ENCODE data around the gene TMSB15B.
"Not testable (repeated sequence)": the region's sequence is repeated elsewhere in the genome, so short reads cannot be mapped to it uniquely, and the experiment has no call there.

Gene TMSB15B

DNA sequence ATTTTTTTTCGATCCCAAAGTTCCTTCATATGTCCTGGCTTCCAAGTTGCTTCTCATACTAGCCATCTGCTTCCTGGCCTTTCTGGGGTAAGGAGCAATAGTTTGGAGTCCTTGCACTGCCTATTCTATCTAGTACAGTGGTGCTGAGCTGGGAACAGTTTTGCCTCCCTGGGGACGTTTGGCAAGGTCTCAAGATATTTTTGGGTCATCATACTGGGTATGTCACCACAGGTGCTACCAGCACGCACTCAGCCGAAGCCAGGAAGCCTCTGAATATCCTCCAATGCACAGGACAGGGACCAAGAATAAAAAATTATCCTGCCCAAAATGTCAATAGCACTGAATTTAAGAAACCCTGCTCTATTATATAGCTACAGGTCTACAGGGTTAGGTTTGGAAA lies 35.4 kb upstream of the TMSB15B start:
- H3K27me3 ChIP-seq, result no peaks in the 10 kb centered on the region
- TF ChIP-seq, protein P1, sequence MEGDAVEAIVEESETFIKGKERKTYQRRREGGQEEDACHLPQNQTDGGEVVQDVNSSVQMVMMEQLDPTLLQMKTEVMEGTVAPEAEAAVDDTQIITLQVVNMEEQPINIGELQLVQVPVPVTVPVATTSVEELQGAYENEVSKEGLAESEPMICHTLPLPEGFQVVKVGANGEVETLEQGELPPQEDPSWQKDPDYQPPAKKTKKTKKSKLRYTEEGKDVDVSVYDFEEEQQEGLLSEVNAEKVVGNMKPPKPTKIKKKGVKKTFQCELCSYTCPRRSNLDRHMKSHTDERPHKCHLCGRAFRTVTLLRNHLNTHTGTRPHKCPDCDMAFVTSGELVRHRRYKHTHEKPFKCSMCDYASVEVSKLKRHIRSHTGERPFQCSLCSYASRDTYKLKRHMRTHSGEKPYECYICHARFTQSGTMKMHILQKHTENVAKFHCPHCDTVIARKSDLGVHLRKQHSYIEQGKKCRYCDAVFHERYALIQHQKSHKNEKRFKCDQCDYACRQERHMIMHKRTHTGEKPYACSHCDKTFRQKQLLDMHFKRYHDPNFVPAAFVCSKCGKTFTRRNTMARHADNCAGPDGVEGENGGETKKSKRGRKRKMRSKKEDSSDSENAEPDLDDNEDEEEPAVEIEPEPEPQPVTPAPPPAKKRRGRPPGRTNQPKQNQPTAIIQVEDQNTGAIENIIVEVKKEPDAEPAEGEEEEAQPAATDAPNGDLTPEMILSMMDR (IDR thresholded peaks at IDR 0.05; ENCODE audit: low read depth, low read length), result no peak
- H3K4me3 ChIP-seq (ENCODE audit: low read depth, low read length), result no peak overlapping the region
- H3K36me3 ChIP-seq, result no peaks in the 10 kb centered on the region
- no peaks in the 10 kb centered on the region for H3K4me1 ChIP-seq
- no peak for DNase-seq
- H3K9me3 ChIP-seq, result no peaks in the 10 kb centered on the region

DNA sequence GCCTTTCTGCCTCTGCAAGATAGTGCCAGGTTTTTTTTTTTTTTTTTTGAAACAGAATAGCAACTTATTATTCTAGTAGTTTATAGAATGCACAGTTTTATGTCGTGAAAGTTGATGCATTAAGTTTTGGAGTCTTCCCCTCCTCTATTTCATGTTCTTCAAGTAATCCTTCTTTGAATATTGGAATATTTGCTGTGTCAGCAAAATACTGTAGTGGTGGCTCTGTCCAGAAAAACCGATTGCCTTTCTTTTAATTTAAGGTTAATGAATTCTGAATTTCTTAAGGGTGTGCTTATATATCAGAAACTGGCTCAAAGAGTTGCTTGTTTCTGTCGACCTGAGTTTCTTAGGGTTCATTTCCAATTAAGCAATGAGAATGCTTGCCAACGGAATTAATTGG lies 34.8 kb upstream of the TMSB15B start:
- Histone ChIP-seq H3K4me3 (ENCODE audit: low read depth, low read length) (no peak overlapping the region), H3K36me3 (no peaks in the 10 kb centered on the region), H3K4me1 (no peaks in the 10 kb centered on the region), H3K27me3 (no peaks in the 10 kb centered on the region), H3K9me3 (no peaks in the 10 kb centered on the region)
- no peak for DNase-seq
- TF ChIP-seq, protein P1 (IDR thresholded peaks at IDR 0.05; ENCODE audit: low read depth, low read length), result no peak

DNA sequence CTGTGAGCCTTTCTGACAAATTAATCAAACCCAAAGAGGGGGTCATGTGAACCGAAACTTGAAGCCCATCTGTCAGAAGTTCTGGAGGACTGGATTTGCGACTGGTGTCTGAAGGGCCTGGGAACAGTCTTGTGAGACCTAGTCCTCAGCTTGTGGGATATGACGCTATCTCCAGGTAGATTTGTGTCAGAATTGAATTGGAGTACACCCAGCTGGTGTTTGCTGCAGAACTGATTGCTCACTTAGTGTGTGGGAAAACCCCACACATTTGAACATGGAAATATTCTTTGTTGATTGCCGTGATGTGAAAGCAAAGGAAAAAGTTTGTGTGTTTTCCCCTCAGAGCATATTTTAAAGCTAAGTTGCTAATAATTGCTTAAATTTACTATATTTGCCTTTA lies 30.3 kb upstream of the TMSB15B start:
- Histone ChIP-seq H3K4me1 (no peaks in the 10 kb centered on the region), H3K4me3 (ENCODE audit: low read depth, low read length) (no peak overlapping the region), H3K9me3 (no peaks in the 10 kb centered on the region), H3K27me3 (no peaks in the 10 kb centered on the region), H3K36me3 (no peaks in the 10 kb centered on the region)
- TF ChIP-seq, protein P1 (IDR thresholded peaks at IDR 0.05; ENCODE audit: low read depth, low read length), result no peak
- no peak for DNase-seq

DNA sequence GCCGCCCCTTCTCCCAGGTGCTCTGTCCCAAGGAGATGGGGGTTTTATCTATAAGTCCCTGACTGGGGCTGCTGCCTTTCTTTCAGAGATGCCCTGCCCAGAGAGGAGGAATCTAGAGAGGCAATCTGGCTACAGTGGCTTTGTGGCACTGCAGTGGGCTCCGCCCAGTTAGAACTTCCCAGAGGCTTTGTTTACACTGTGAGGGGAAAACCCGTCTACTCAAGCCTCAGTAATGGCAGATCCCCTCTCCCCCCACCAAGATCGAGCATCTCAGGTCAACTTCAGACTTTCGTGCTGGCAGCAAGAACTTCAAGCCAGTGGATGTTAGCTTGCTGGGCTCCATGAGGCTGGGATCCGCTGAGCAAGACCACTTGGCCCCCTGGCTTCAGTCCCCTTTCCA lies 22.2 kb upstream of the TMSB15B start:
- H3K9me3 ChIP-seq; DNase-seq; H3K36me3 ChIP-seq; H3K27me3 ChIP-seq; H3K4me3 ChIP-seq (ENCODE audit: low read depth, low read length); H3K4me1 ChIP-seq: not testable (repeated sequence)

DNA sequence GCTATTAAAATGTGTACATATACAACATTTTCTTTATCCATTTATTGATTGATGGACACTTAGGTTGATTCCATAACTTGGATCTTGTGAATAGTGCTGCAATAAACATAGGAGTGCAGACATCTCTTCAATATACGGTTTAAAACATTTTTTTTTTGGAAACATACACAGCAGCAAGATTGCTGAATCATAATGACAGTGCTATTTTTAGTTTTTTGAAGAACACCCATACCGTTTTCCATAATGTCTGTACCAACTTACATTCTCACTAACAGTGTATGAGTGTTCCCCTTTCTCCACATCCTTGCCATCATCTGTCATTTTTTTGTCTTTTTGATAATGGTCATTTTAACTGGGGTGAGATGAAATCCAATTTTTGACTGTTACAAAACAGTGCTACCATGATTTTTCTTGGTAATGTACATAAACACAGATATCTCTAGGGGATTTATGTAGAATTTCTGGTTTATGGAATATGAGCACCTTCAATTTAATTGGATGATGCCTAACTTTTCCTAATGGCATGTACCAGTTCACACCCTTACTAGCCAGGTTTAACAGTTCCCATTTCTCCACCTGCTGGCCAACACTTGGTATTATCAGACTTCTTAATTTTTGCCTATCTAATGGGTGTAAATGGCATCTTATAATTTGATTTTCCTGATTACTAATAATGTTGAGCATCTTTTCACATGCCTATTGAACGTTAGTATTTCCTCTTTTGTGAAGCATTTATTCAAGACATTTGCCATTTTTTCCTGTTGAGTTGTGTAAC lies 21.0 kb upstream of the TMSB15B start:
- Histone ChIP-seq H3K36me3 (no peaks in the 10 kb centered on the region), H3K9me3 (no peaks in the 10 kb centered on the region), H3K27me3 (no peaks in the 10 kb centered on the region), H3K4me3 (ENCODE audit: low read depth, low read length) (no peak overlapping the region), H3K4me1 (no peaks in the 10 kb centered on the region)
- no peak for DNase-seq
- TF ChIP-seq, protein P1 (IDR thresholded peaks at IDR 0.05; ENCODE audit: low read depth, low read length), result peak; percentile 36

DNA sequence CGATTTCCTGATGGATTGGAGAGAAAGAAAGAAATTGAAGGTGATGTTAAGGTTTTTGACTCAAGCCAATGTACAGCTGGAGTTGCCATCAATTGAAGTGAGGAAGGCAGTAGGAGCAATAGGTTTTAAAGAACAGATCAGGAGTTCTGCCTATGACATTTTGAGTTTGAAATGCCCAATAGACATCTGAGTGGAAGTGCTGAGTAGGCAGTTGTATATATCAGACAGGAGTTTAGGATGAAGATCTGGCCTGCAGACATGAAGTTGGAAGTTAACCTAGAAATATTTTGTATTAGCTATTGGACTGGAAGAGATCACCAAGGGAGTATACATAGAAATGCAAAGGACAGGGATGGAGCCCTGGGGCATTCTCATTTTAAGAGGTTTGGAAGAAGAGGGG lies 12.9 kb upstream of the TMSB15B start:
- Histone ChIP-seq H3K36me3 (no peaks in the 10 kb centered on the region), H3K27me3 (no peaks in the 10 kb centered on the region), H3K4me3 (ENCODE audit: low read depth, low read length) (no peak overlapping the region), H3K4me1 (no peaks in the 10 kb centered on the region), H3K9me3 (no peaks in the 10 kb centered on the region)
- DNase-seq, result no peak
- TF ChIP-seq, protein P1 (IDR thresholded peaks at IDR 0.05; ENCODE audit: low read depth, low read length), result no peak
